GM21576 (cell line): Measurements from ENCODE around the gene SERHL2.
"Not testable (repeated sequence)": the region's sequence is repeated elsewhere in the genome, so short reads cannot be mapped to it uniquely, and the experiment has no call there.

Source experiments
- ATAC-seq: cut with Tn5 transposase; IDR thresholded peaks from one replicate; pipeline ENCODE4 v1.9.1; 2021; ENCODE audit warnings: mild to moderate bottlenecking, moderate library complexity; ENCODE audit not compliant: unreplicated experiment

SERHL2 gene

DNA sequence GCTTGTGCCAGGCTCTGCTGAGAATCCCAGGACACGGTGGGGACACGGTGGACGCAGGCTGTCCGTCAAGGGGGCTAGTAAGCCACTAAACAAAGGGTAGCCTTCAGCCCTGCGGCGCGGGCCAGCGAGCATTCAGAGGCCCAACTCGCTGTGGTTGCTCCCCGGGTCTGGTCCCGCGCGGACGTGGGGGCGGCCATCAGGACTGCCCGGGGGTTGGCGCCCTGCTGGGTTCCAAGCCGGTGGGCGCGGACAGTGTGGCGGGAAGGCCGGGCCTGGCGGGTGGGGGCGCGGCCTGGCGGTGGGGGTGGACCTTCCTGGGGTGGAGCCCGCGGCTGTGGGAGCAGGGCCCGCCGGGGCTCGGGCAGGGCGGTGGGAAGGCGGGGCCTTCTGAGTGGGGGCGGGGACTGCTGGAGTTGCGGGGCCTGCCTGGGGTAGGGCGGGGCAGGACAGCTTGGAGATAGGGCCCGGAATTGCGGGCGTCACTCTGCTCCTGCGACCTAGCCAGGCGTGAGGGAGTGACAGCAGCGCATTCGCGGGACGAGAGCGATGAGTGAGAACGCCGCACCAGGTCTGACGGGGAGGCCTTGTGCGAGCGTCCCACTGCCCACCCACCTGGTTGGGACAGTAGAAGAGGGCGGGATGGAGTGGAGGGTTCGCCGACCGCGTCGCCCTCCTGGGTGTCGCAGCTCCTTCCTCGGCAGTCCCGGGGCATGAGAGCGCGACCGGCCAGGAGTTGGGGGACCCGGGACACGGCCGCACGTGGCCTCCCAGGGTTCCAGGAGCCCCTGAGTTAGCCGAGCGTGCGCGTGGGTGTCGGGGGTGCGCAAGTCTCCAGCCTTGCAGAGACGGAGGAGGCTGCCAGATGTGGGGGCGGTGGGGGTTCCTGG lies at the start of gene SERHL2:
Gene SERHL2 (plus strand): TSS at position 482 of the 887 bp plus-strand sequence. CDS start 65 bp downstream, at position 547.
- ATAC-seq = no peak

DNA sequence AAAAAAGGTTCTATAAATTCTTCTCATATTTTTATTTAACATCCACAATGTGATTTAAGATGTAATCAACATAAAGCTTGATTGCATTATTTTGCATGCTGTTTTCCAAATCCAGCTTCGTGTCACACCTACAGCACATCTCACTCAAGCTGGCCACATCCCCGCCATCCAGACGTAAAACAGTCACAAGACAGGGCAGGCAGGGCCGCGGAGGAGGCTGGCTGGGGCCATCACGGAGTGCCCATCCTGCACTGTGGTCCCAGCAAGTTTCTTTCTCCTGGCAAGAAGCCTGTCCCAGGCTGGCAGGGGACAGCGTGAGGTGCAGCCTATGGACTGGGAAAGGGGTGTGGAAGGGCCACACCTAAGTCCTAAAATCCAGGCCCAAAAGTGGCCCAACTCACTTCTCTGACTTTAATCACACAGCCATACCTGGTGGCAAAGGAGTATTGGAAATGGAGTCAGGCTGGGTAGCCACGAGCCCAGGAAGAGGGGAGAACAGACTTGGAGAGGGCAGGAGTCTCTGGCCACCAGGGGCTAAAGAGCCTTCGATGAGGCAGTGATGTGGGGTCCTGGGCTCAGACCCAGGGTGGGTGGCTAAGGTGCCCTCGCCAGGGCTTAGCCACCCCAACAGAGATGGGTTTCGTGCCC lies 45.3 kb upstream of the SERHL2 start:
- ATAC-seq = not testable (repeated sequence)

DNA sequence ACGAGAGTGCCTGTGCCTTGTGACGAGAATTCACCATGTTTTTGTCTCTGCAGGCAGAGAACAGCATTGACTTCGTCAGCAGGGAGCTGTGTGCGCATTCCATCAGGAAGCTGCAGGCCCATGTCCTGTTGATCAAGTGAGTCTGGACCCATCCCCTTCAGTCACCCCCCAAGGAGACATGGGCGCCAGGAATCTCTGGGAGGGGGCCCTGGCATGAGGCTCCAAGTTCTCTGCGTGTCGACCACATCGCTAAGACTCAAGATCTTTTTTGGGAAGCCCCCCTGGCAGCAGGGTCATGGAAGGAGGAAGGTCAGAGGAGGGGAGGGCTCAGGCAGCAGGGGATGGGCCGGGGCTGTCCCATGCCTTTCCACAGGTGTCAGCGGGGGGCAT lies 44.8 kb upstream of the SERHL2 start:
- ATAC-seq = not testable (repeated sequence)

- ATAC-seq = no peak
Measured at GRCh38 chr22:42509548-42509947, 44.2 kb upstream of the SERHL2 start.

DNA sequence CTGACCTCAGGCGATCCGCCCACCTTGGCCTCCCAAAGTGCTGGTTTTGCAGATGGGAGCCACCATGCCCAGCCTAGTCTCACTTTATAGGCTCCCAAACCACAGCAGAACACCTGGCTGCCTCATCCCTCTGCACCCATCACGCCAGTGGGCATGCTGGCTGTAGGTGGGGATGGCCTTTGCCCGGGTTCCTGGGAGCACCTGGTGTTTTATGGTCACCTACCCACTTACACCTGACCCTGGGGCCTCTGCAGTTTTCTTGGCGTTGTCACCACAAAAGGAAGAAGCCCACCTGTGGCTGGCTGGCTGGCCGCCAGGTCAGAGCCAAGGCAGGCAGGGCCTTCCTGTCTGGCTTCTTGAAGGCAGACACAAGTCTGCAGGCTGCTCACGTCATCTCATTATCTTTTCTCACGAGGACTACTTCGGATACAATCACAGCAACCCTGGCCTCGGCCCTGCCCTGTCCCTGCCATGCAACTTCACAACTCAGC lies 42.3 kb upstream of the SERHL2 start:
- ATAC-seq = no peak

DNA sequence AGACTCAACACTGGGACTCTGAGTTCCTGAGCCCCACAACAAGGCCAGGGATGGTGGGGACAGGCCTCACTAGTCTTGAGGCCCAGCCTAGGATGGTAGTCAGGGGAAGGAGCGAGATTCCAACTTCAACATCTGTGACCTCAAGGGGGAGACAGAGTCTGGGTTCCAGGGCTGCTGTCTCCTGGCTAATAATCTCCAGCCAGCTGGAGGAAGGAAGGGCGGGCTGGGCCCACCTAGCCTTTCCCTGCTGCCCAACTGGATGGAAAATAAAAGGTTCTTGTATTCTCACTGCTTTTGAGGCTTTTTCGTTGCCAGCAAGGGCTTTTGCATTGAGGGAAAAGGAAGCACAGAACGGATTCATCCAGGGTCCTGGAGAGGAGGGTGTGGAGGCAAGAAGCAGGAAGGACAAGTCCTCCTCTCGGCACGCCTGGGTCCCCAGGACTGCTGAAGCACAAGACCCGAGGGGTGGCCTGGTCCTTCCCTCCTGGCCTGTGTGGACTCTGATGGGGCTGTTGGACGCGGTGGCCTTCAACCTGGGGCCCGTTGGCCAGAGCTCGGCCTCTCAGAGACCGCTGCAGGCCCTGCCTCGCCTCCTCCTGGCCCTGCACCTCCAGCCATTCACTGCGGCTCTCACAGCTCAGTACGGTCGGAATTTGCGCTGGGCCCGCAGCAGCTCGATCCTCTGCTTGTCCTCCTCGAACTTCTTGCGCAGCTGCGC lies 41.3 kb upstream of the SERHL2 start:
- not testable (repeated sequence) for ATAC-seq

DNA sequence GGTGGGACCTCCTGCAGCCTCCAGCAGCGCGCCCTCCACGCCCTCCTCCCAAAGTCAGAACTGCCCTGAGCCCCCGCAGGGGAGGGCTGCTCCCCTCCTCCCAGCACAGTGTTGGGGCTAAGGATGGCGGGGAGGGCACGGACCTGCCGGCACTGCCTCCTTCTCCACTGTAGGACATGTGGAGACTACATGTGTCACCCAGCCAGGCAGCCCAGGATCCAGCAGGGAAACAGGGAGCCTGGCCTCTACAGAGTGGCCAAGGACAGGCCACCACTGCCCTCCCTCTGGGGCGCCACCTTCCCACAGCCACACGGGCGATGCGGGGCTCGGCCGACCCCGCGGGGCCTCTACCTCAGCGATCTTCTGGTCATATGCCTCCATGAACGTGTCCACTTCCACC lies 39.4 kb upstream of the SERHL2 start:
- not testable (repeated sequence) for ATAC-seq

GRCh38 chr22:42515304-42515703 lies 38.5 kb upstream of the SERHL2 start:
- ATAC-seq = not testable (repeated sequence)

GRCh38 chr22:42515896-42516295 lies 37.9 kb upstream of the SERHL2 start:
- no peak for ATAC-seq

DNA sequence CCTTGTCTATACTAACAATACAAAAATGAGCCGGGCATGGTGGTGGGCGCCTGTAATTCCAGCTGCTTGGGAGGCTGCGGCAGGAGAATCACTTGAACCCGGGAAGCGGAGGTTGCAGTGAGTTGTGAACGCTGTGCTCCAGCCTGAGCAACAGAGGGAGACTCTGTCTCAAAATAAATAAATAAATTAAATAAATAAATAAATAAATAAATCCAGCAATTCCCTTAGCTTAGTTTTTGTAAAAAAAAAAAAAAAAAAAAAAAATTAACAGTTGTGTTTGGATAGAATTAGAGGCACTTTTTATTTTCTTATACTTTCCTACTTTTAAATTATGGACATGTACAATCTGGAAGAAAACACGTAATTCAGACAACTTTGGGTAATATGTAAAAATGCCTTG lies 36.7 kb upstream of the SERHL2 start:
- ATAC-seq = not testable (repeated sequence)

- not testable (repeated sequence) for ATAC-seq
Measured at GRCh38 chr22:42518638-42519524, 34.9 kb upstream of the SERHL2 start.

- peak; percentile 71 for ATAC-seq
Measured at GRCh38 chr22:42519525-42520401, 34.0 kb upstream of the SERHL2 start, which contains the start of gene RRP7A. Gene RRP7A, minus strand, starts transcription at chr22:42519796. Its CDS starts 10 bp downstream, at chr22:42519786.

GRCh38 chr22:42521228-42521546 lies 32.6 kb upstream of the SERHL2 start:
- ATAC-seq = no peak

DNA sequence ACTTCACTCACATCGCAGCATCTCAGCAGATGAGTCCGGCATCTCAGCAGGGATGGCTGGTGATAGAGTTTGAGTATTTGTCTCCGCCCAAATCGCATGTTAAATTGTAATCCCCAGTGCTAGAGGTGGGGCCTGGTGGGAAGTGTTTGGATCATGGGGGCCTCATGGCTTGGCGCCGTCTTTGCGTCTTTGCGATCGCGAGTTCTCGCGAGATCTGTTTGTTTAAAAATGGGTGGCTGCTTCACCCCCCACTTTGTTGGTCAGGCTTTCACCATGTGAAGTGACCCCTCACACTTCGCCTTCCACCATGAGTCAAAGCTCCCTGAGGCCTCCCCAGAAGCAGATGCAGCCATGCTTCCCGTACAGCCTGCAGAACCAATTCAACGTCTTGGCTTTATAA lies 31.2 kb upstream of the SERHL2 start:
- no peak for ATAC-seq

DNA sequence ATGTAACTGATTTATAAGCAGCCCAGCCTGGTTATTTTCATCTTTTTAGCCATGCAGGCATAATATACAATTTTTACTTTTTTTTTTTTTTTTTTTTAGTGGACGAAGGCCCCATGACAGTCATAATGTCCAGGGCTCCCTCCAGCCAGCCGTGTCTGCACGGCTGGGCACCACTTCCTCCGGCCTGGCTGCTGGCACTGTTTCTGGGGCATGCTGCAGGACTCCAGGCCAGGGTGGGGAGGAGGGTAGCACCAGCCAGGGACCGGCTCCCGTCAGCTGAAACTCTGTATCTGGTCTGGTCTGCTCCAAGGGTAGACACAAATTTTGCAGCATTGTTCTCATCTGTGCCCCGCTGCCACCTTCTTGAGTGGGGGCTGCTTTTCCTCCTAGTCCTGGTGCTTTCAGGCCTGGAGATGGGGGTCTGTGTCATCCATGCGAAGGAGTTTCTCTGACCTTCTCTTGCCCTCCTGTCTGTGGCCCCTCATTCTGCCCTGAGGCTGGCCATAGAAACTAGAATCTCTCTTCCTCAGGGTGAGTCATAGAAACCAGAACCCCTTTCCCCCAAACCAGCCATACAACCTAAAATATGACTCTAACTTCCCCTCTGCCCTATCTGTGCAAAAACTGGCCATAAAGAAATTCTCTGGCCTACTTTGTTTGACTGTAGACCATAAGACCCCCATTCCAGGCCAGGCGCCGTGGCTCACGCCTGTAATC lies 25.0 kb upstream of the SERHL2 start:
- ATAC-seq = peak; percentile 47

- ATAC-seq = not testable (repeated sequence)
Measured at GRCh38 chr22:42529435-42529834, 24.3 kb upstream of the SERHL2 start.

DNA sequence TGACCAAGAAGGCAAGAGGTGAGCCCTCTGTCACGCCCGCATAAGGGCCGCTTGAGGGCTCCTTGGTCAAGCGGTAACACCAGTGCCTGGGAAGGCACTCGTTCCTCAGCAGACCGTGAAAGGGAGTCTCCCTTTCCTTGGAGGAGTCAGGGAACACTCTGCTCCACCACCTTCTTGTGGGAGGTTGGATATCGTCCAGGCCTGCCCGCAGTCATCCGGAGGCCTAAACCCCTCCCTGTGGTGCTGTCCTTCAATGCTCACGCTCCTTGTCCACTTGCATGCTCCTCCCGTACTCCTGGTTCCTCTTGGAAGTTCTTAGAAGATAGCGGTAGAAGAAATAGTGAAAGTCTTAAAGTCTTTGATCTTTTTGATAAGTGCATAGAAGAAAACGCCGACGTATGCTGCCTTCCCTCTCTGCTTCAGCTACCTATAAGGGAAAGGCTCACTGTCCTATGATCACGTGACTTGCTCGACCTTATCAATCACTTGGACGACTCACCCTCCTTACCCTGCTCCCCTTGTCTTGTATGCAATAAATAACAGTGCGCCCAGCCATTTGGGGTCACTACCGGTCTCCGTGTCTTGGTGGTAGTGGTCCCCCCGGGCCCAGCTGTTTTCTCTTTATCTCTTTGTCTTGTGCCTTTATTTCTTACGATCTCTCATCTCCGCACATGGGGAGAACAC lies 22.2 kb upstream of the SERHL2 start:
- ATAC-seq = not testable (repeated sequence)

GRCh38 chr22:42533638-42533977 lies 20.1 kb upstream of the SERHL2 start:
- no peak for ATAC-seq
